HT1080 (cell line): ENCODE measurements around the gene DMD. TPM values are rescaled to one million over a fixed set of nuclear protein-coding genes. Genes with fewer than 3 reads are reported as not detected.
"Not testable (repeated sequence)": the region's sequence is repeated elsewhere in the genome, so short reads cannot be mapped to it uniquely, and the experiment has no call there.

Experiments used
- DNase-seq: peaks from one replicate; pipeline ENCODE4 v3.0.0-alpha.2; 2015; ENCODE audit warnings: low read depth
- polyA plus RNA-seq, 2 experiments: library from polyadenylated mRNA; depleted of rRNA; stranded (reverse); fragments of >200 nt; gene quantifications; 2 replicates each; pipeline ENCODE4 v1.2.3, GENCODE V29; 2015
- total RNA-seq: library from RNA; depleted of rRNA; stranded (reverse); fragments of >200 nt; shearing (Covaris generic); gene quantifications from 2 replicates; pipeline ENCODE4 v1.2.3, GENCODE V29; 2014; rRNA removed

DMD gene
- 2.5 and 4.0 TPM in 2 replicates for total RNA-seq
- 3.5 and 4.2 TPM in 2 replicates for polyA plus RNA-seq (2015; cell fraction: cytosol; rRNA removed)
- polyA plus RNA-seq (2015; cell fraction: nucleus; rRNA removed) = 6.3 and 7.4 TPM in 2 replicates

GRCh38 chrX:33211356-33212260 lies at the start of gene DMD:
DMD (minus strand) TSS chrX:33211549; CDS start chrX:33211312, 237 bp downstream.
- peak; percentile 34 for DNase-seq

GRCh38 chrX:33252306-33252825 lies 41.0 kb upstream of the DMD start:
- DNase-seq = no peak

- DNase-seq = no peak
Measured at GRCh38 chrX:33218819-33219218, 7.5 kb upstream of the DMD start.

- no peak for DNase-seq
Measured at GRCh38 chrX:33210156-33210555, 1.2 kb downstream of the DMD start.

- DNase-seq = no peak
Measured at GRCh38 chrX:33207056-33207455, 4.3 kb downstream of the DMD start.

- DNase-seq = no peak
Measured at GRCh38 chrX:33205321-33205720, 6.0 kb downstream of the DMD start.

- DNase-seq = no peak
Measured at GRCh38 chrX:33204889-33205288, 6.5 kb downstream of the DMD start.

- DNase-seq = no peak
Measured at GRCh38 chrX:33198561-33199279, 12.6 kb downstream of the DMD start.

GRCh38 chrX:33195698-33196097 lies 15.7 kb downstream of the DMD start:
- DNase-seq = no peak

- DNase-seq = no peak
Measured at GRCh38 chrX:33194876-33195433, 16.4 kb downstream of the DMD start.

- no peak for DNase-seq
Measured at GRCh38 chrX:33194289-33194688, 17.1 kb downstream of the DMD start.

- DNase-seq = no peak
Measured at GRCh38 chrX:33190016-33190415, 21.3 kb downstream of the DMD start.

GRCh38 chrX:33188881-33189280 lies 22.5 kb downstream of the DMD start:
- DNase-seq = no peak

- DNase-seq = no peak
Measured at GRCh38 chrX:33188286-33188685, 23.1 kb downstream of the DMD start.

GRCh38 chrX:33184803-33185202 lies 26.5 kb downstream of the DMD start:
- not testable (repeated sequence) for DNase-seq

- DNase-seq = peak; percentile 0
Measured at GRCh38 chrX:33183361-33183760, 28.0 kb downstream of the DMD start.

GRCh38 chrX:33178690-33179089 lies 32.7 kb downstream of the DMD start:
- no peak for DNase-seq

GRCh38 chrX:33178218-33178617 lies 33.1 kb downstream of the DMD start:
- no peak for DNase-seq

- no peak for DNase-seq
Measured at GRCh38 chrX:33175201-33175600, 36.1 kb downstream of the DMD start.

GRCh38 chrX:33171041-33171440 lies 40.3 kb downstream of the DMD start:
- DNase-seq = no peak

GRCh38 chrX:33161829-33162228 lies 49.5 kb downstream of the DMD start:
- no peak for DNase-seq

GRCh38 chrX:33160273-33160672 lies 51.1 kb downstream of the DMD start:
- no peak for DNase-seq
